Endodermal cell (in vitro differentiated cells): Measurements from ENCODE around the gene PITPNM3. TPM values are rescaled to one million over a fixed set of nuclear protein-coding genes. Genes with fewer than 3 reads are reported as not detected.

Source experiments
- DNase-seq: peaks from one replicate; pipeline ENCODE4 v3.0.0-alpha.2; 2017
- H3K27ac ChIP-seq: 2 replicates; pipeline ENCODE4 v1.5.1; 2013; ENCODE audit warnings: mild to moderate bottlenecking, low read depth, low read length, moderate library complexity
- H3K27me3 ChIP-seq: 2 replicates; pipeline ENCODE4 v1.6.1; 2013; ENCODE audit warnings: mild to moderate bottlenecking, low read length, moderate library complexity; ENCODE audit not compliant: insufficient read depth, control insufficient read depth, poor library complexity, severe bottlenecking
- H3K36me3 ChIP-seq: 2 replicates; pipeline ENCODE4 v1.7.0; 2013; ENCODE audit warnings: mild to moderate bottlenecking, low read length, moderate library complexity; ENCODE audit not compliant: control insufficient read depth, insufficient read depth
- H3K4me1 ChIP-seq: one replicate; pipeline ENCODE4 v1.7.0; 2013; ENCODE audit warnings: low read length; ENCODE audit not compliant: control insufficient read depth, insufficient read depth
- H3K4me3 ChIP-seq: 2 replicates; pipeline ENCODE4 v1.5.1; 2013; ENCODE audit warnings: mild to moderate bottlenecking, low read length, moderate library complexity
- H3K9ac ChIP-seq: 2 replicates; pipeline ENCODE4 v1.6.1; 2013; ENCODE audit warnings: mild to moderate bottlenecking, low read length, moderate library complexity; ENCODE audit not compliant: poor library complexity, severe bottlenecking; ENCODE audit errors: extremely low read depth
- H3K9me3 ChIP-seq: 2 replicates; pipeline ENCODE4 v1.6.1; 2013; ENCODE audit warnings: mild to moderate bottlenecking, low read length, moderate library complexity; ENCODE audit not compliant: control insufficient read depth
- H3K27ac Mint-ChIP-seq: 2 replicates; pipeline ENCODE4 v1.8.0; 2020; ENCODE audit warnings: mixed read lengths
- H3K27me3 Mint-ChIP-seq: 2 replicates; pipeline ENCODE4 v1.8.0; 2021; ENCODE audit warnings: mild to moderate bottlenecking, mixed read lengths; ENCODE audit not compliant: insufficient read depth
- H3K36me3 Mint-ChIP-seq: 2 replicates; pipeline ENCODE4 v1.8.0; 2020; ENCODE audit warnings: low read depth, mixed read lengths
- H3K4me1 Mint-ChIP-seq: 2 replicates; pipeline ENCODE4 v1.8.0; 2020; ENCODE audit warnings: mixed read lengths
- H3K4me3 Mint-ChIP-seq: 2 replicates; pipeline ENCODE4 v1.8.0; 2020; ENCODE audit warnings: mild to moderate bottlenecking, moderate library complexity, mixed read lengths
- H3K9me3 Mint-ChIP-seq: 2 replicates; pipeline ENCODE4 v1.8.0; 2020; ENCODE audit warnings: mild to moderate bottlenecking, mixed read lengths
- CTCF ChIP-seq: fragments of 200-600 bp; sonication (generic); conservative IDR thresholded peaks from 2 replicates; pipeline ENCODE4 v1.5.0; 2021; ENCODE audit warnings: antibody characterized with exemption, mild to moderate bottlenecking
- WGBS, 2 experiments: methylation state at CpG; one replicate each; pipeline versions ENCODE4 v1.1.5 to v1.1.7; 2013; ENCODE audit warnings: missing lambda C conversion rate in 2 of 2, mixed read lengths in 1 of 2; ENCODE audit not compliant: insufficient coverage in 1 of 2, insufficient read length in 1 of 2; 5-methylcytosine and 5-hydroxymethylcytosine counted together
- total RNA-seq, 2 donors: library from RNA; stranded (reverse); fragmentation: NEBNext Ultra II Directional in 1 of 2; extraction: Animal tissue kit (Norgen Biotek cat#: 25700) in 1 of 2; gene quantifications; 2 replicates in 1 of 2; 3 replicates in 1 of 2; pipeline ENCODE4 v1.2.1, GENCODE V29; 2021

PITPNM3 gene
- total RNA-seq, 2 donors from 2014 or later = 1.8 to 2.7 TPM

GRCh38 chr17:6426356-6427101 is 129.8 kb downstream of the PITPNM3 start:
- Mint-ChIP-seq H3K4me3 (no peak overlapping the region), H3K36me3 (peaks cover 2% of the 10 kb centered on the region), H3K9me3 (peaks cover 14% of the 10 kb centered on the region), H3K27me3 (peaks cover 3% of the 10 kb centered on the region), H3K27ac (no peak overlapping the region), H3K4me1 (no peaks in the 10 kb centered on the region)
- Histone ChIP-seq H3K4me3 (no peak overlapping the region), H3K9ac (no peak overlapping the region), H3K4me1 (no peaks in the 10 kb centered on the region), H3K36me3 (no peaks in the 10 kb centered on the region), H3K9me3 (peaks cover 10% of the 10 kb centered on the region), H3K27me3 (no peaks in the 10 kb centered on the region), H3K27ac (no peak overlapping the region)
- no peak for TF ChIP-seq CTCF
- no peak for DNase-seq
- 92 to 94% methylated on average over 16 to 25 of the region's 25 CpGs for WGBS, 2 experiments

- DNase-seq = no peak
- Histone ChIP-seq H3K36me3 (no peaks in the 10 kb centered on the region), H3K27me3 (no peaks in the 10 kb centered on the region), H3K9ac (no peak overlapping the region), H3K4me1 (no peaks in the 10 kb centered on the region), H3K4me3 (no peak overlapping the region), H3K9me3 (peaks cover under 1% of the 10 kb centered on the region), H3K27ac (no peak overlapping the region)
- H3K9me3 Mint-ChIP-seq = peaks cover 4% of the 10 kb centered on the region
- H3K4me1 Mint-ChIP-seq = peaks cover 1% of the 10 kb centered on the region
- 93 to 100% methylated on average over 3 to 18 of the region's 18 CpGs for whole genome bisulfite sequencing, 2 experiments
- no peaks in the 10 kb centered on the region for H3K36me3 Mint-ChIP-seq
- H3K27ac Mint-ChIP-seq = no peak overlapping the region
- H3K4me3 Mint-ChIP-seq = no peak overlapping the region
- peaks cover 1% of the 10 kb centered on the region for H3K27me3 Mint-ChIP-seq
- no peak for TF ChIP-seq CTCF
These were observed 130.9 kb downstream of the PITPNM3 start for GRCh38 chr17:6425407-6425806.

- no peaks in the 10 kb centered on the region for H3K4me1 ChIP-seq
- H3K36me3 ChIP-seq = no peaks in the 10 kb centered on the region
- H3K4me3 ChIP-seq = no peak overlapping the region
- no peak overlapping the region for H3K27ac Mint-ChIP-seq
- peaks cover 1% of the 10 kb centered on the region for H3K27me3 Mint-ChIP-seq
- TF ChIP-seq CTCF = no peak
- peaks cover 7% of the 10 kb centered on the region for H3K4me1 Mint-ChIP-seq
- H3K9me3 Mint-ChIP-seq = no peaks in the 10 kb centered on the region
- no peak overlapping the region for H3K4me3 Mint-ChIP-seq
- DNase-seq = no peak
- 83 to 91% methylated on average over 7 to 14 of the region's 14 CpGs for WGBS, 2 experiments
- no peak overlapping the region for H3K27ac ChIP-seq
- no peak overlapping the region for H3K9ac ChIP-seq
- H3K27me3 ChIP-seq = no peaks in the 10 kb centered on the region
- H3K36me3 Mint-ChIP-seq = no peaks in the 10 kb centered on the region
- no peaks in the 10 kb centered on the region for H3K9me3 ChIP-seq
These were observed 132.4 kb downstream of the PITPNM3 start for GRCh38 chr17:6423931-6424330.
